Right lobe of liver (tissue), 6 donors: Measurements from ENCODE around the gene ZNF322. TPM values are rescaled to one million over a fixed set of nuclear protein-coding genes. Genes with fewer than 3 reads are reported as not detected.
"Not testable (repeated sequence)": the region's sequence is repeated elsewhere in the genome, so short reads cannot be mapped to it uniquely, and the experiment has no call there.

Experiments
- ATAC-seq, 4 donors: fragments of 200-7000 bp; cut with Tn5 transposase; one replicate each; pipeline ENCODE4 v1.9.1; 2020; ENCODE audit warnings: mild to moderate bottlenecking in 4 of 4, moderate library complexity in 4 of 4
- DNase-seq, 3 donors: peaks; one replicate each; pipeline ENCODE4 v3.0.0-alpha.2; 2020
- H3K27ac ChIP-seq, 3 donors: fragments of 200-600 bp; one replicate each; pipeline ENCODE4 v1.8.0; 2022
- H3K27me3 ChIP-seq, 2 donors: fragments of 200-600 bp; one replicate each; pipeline ENCODE4 v1.8.0; 2022
- H3K36me3 ChIP-seq, 4 donors: fragments of 200-600 bp; sonication (generic) in 1 of 4; one replicate each; pipeline versions ENCODE4 v1.5.1 to v1.8.0; 2017 to 2022; ENCODE audit warnings: control low read depth in 1 of 4
- H3K4me1 ChIP-seq, 4 donors: fragments of 200-600 bp; sonication (generic) in 1 of 4; one replicate each; pipeline versions ENCODE4 v1.5.1 to v1.8.0; 2017 to 2022; ENCODE audit warnings: control low read depth in 1 of 4
- H3K4me3 ChIP-seq, 3 donors: fragments of 200-600 bp; one replicate each; pipeline ENCODE4 v1.8.0; 2022
- H3K9me3 ChIP-seq, 4 donors: fragments of 200-600 bp; sonication (generic) in 1 of 4; one replicate each; pipeline versions ENCODE4 v1.5.1 to v1.8.0; 2017 to 2022; ENCODE audit warnings: control low read depth in 1 of 4
- CTCF ChIP-seq, 4 donors: fragments of 200-600 bp in 3 of 4; fragments of 450-650 bp in 1 of 4; IDR thresholded peaks; one replicate each; pipeline versions ENCODE4 v1.5.1 to v1.8.0; 2016 to 2022; ENCODE audit warnings: antibody characterized with exemption in 4 of 4, mild to moderate bottlenecking in 2 of 4
- POLR2A ChIP-seq: fragments of 450-650 bp; IDR thresholded peaks from one replicate; pipeline ENCODE4 v1.6.1; 2017; ENCODE audit warnings: antibody characterized with exemption, mild to moderate bottlenecking
- WGBS: methylation state at CpG from one replicate; pipeline ENCODE4 v1.1.6; 2018; ENCODE audit warnings: low coverage, low lambda C conversion rate; ENCODE audit not compliant: insufficient coverage; ENCODE audit errors: missing lambda C conversion rate; 5-methylcytosine and 5-hydroxymethylcytosine counted together
- intact Hi-C, 2 donors: fragments of 100-400 bp; cut with DNase I; formaldehyde crosslinking; loops; one replicate each; pipeline versions ENCODE4 v1.11.2 to v1.14.1; 2022
- total RNA-seq, 6 experiments: library from RNA; depleted of rRNA in 2 of 6; stranded (reverse); fragments of >200 nt in 2 of 6; fragmentation: NEBNext Ultra II Directional in 3 of 6; extraction: Animal tissue kit (Norgen Biotek cat#: 25700) in 3 of 6; gene quantifications; one replicate each; pipeline versions ENCODE4 v1.1.0 to v1.2.4, GENCODE V29; 2016 to 2023
- donor health status: DM: no; HTN: yes; CAD: no.
- donor health status: DM: no; HTN: no; CAD: no.
- donor health status: DM: no; HTN: no; CAD: no.
- donor health status: DM: no; HTN: yes; CAD: no.
- donor health status: DM: no; HTN: yes; CAD: no.

The ZNF322 gene
- total RNA-seq, 6 experiments from 2014 or later, result 2.9 to 10.3 (median 8.6) TPM

- H3K27ac ChIP-seq, intact Hi-C loops: not testable (repeated sequence)
Measured at GRCh38 chr6:26670003-26670402, 10.5 kb upstream of the ZNF322 start.

GRCh38 chr6:26660000-26660361, 435 bp upstream of the ZNF322 start:
- H3K9me3 ChIP-seq, result no peaks in the 10 kb centered on the region
- ATAC-seq, result peak; percentile 46 to 60 (median 54)
- H3K4me3 ChIP-seq, result peak overlapping the region; percentile 77 to 88 (median 82)
- intact Hi-C loops, result no loop called here
- peaks cover 0 to 9% (median 0%) of the 10 kb centered on the region in 4 donors for H3K36me3 ChIP-seq
- H3K4me1 ChIP-seq, result peaks cover 0 to 15% (median 0%) of the 10 kb centered on the region in 4 donors
- 0% methylated on average over 5 of the region's 5 CpGs for WGBS
- H3K27me3 ChIP-seq, result peaks cover 0 to under 1% of the 10 kb centered on the region in 2 donors
- H3K27ac ChIP-seq, result peak overlapping the region; percentile 58 to 67 (median 66)
- no peak for DNase-seq
- no peak for TF ChIP-seq POLR2A
- peak in 1 of 4 donors; percentile 15 for TF ChIP-seq CTCF (IDR thresholded peaks at IDR 0.05)

More at GRCh38 chr6:26670003-26670402, 10.5 kb upstream of the ZNF322 start:
- WGBS, result 82% methylated on average over 6 of the region's 6 CpGs
- H3K4me3 ChIP-seq, H3K9me3 ChIP-seq, H3K4me1 ChIP-seq, DNase-seq, ATAC-seq, H3K36me3 ChIP-seq: not testable (repeated sequence)
- H3K27me3 ChIP-seq, result peaks cover 0 to 14% of the 10 kb centered on the region in 2 donors

- H3K36me3 ChIP-seq, result peaks cover 0 to 25% (median 2%) of the 10 kb centered on the region in 4 donors
- DNase-seq (no peak), ATAC-seq (no peak)
- H3K9me3 ChIP-seq, result no peaks in the 10 kb centered on the region
- intact Hi-C loops, result no loop called here
- WGBS, result 93% methylated on average over 4 of the region's 4 CpGs
- no peak for TF ChIP-seq POLR2A
- no peak for TF ChIP-seq CTCF (IDR thresholded peaks at IDR 0.05)
- H3K4me1 ChIP-seq, result peaks cover 0 to 15% (median 0%) of the 10 kb centered on the region in 4 donors
- H3K4me3 ChIP-seq, result no peak overlapping the region
- no peak overlapping the region for H3K27ac ChIP-seq
- no peaks in the 10 kb centered on the region for H3K27me3 ChIP-seq
Measured at GRCh38 chr6:26657256-26657655, 2.3 kb downstream of the ZNF322 start.

- no peaks in the 10 kb centered on the region for H3K27me3 ChIP-seq
- peaks cover 0 to 25% (median 5%) of the 10 kb centered on the region in 4 donors for H3K36me3 ChIP-seq
- peaks cover 0 to 5% (median 0%) of the 10 kb centered on the region in 4 donors for H3K4me1 ChIP-seq
- TF ChIP-seq POLR2A (no peak), CTCF (IDR thresholded peaks at IDR 0.05) (no peak)
- no peak overlapping the region for H3K27ac ChIP-seq
- H3K9me3 ChIP-seq, result no peaks in the 10 kb centered on the region
- ATAC-seq (no peak), DNase-seq (no peak)
- WGBS, result 90% methylated on average over 5 of the region's 5 CpGs
- intact Hi-C loops, result no loop called here
- H3K4me3 ChIP-seq, result no peak overlapping the region
Measured at GRCh38 chr6:26653007-26653406, 6.5 kb downstream of the ZNF322 start.

- no peak for DNase-seq
- no peak overlapping the region for H3K4me3 ChIP-seq
- H3K27ac ChIP-seq, result no peak overlapping the region
- H3K27me3 ChIP-seq, result no peaks in the 10 kb centered on the region
- TF ChIP-seq POLR2A (no peak), CTCF (IDR thresholded peaks at IDR 0.05) (no peak)
- no peaks in the 10 kb centered on the region for H3K4me1 ChIP-seq
- H3K36me3 ChIP-seq, result peaks cover 0 to 25% (median 5%) of the 10 kb centered on the region in 4 donors
- no peak for ATAC-seq
- H3K9me3 ChIP-seq, result peaks cover 0 to 2% (median 0%) of the 10 kb centered on the region in 4 donors
- intact Hi-C loops, result no loop called here
Measured at GRCh38 chr6:26651133-26651781, 8.3 kb downstream of the ZNF322 start.
